GM12892 (cell line): ENCODE measurements around the gene MTCL1.

Experiments
- DNase-seq: peaks from one replicate; pipeline ENCODE4 v3.0.0; 2011; ENCODE audit not compliant: insufficient read length
- FAIRE-seq: peaks from 2 replicates; lab custom pipeline; 2011; peaks lifted over from hg19 to GRCh38; lab: Jason Lieb, UNC
- POLR2A ChIP-seq: IDR thresholded peaks from 2 replicates; pipeline ENCODE4 v1.6.1; 2011; ENCODE audit warnings: low read depth, low read length, control low read depth
- POLR2AphosphoS5 ChIP-seq: IDR thresholded peaks from 2 replicates; pipeline ENCODE4 v1.6.1; 2011; ENCODE audit warnings: low read depth, low read length, control low read depth
- TAF1 ChIP-seq: IDR thresholded peaks from 2 replicates; pipeline ENCODE4 v1.6.1; 2011; ENCODE audit warnings: low read depth, mild to moderate bottlenecking, control low read depth, low read length, borderline replicate concordance

MTCL1 gene

DNA sequence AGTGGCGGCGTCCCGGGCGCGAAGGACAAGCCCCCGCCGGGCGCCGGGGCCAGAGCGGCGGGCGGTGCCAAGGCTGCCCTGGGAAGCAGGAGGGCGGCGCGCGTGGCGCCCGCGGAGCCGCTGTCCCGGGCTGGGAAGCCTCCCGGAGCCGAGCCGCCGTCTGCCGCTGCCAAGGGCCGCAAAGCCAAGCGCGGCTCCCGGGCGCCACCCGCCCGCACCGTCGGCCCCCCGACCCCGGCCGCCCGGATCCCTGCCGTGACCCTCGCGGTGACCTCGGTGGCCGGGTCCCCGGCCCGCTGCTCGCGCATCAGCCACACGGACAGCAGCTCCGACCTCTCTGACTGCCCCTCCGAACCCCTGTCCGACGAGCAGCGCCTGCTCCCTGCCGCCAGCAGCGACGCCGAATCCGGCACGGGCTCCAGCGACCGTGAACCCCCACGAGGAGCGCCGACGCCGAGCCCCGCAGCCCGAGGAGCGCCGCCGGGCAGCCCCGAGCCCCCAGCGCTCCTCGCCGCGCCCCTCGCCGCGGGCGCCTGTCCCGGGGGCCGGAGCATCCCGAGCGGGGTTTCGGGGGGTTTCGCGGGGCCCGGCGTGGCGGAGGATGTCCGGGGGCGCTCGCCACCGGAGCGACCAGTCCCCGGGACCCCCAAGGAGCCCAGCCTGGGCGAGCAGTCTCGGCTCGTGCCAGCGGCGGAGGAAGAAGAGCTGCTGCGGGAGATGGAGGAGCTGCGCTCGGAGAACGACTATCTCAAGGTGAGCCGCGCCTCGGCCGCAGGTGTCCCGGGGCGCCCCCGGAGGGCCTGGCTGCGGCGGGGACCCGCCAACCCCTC, 820 bp downstream of the MTCL1 start:
- FAIRE-seq: no peak
- DNase-seq: peak; percentile 29

DNA sequence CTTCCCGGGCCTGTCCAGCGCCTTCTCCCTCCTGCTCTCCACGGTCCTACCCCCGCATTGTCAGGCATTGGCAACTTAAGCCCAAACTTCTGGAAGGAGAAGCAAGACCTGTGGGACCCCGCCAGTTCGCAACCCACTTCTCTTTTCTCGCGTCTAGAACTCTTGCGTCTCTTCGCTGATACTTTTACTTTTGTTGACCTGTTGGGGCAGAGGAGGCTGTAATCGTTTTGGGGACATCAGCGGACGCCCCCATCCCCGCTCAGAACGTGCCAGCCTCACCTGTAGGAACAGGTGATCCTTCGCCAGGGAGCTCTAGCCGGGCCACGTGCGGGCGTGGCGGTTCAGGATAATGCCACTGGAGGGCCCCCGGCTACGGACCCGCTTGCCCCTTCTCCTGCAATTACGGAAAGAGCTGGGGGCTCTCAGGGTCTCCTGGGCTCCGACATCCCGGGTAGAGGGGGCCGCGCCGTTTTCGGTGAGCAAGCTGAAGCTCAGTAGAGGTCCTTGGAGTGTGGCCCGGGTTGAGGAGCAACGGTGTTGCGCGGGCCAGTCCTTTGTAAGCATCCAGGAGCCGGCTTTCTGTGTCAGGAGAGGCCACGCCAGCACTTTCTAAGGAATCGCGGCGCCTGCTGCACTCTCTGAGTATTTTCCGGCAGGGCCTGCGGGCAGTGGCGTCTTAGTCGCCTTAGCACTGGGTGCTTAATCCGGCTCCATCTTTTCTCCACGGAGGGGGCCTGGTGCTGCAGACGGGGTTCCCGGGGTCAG, 1.6 kb downstream of the MTCL1 start:
- TF ChIP-seq POLR2AphosphoS5 (no peak), TAF1 (no peak), POLR2A (no peak)
- FAIRE-seq: no peak

More for the DNA sequence above, 820 bp downstream of the MTCL1 start:
- TF ChIP-seq POLR2A: no peak
- no peak for TF ChIP-seq POLR2AphosphoS5
- TF ChIP-seq TAF1: no peak

DNA sequence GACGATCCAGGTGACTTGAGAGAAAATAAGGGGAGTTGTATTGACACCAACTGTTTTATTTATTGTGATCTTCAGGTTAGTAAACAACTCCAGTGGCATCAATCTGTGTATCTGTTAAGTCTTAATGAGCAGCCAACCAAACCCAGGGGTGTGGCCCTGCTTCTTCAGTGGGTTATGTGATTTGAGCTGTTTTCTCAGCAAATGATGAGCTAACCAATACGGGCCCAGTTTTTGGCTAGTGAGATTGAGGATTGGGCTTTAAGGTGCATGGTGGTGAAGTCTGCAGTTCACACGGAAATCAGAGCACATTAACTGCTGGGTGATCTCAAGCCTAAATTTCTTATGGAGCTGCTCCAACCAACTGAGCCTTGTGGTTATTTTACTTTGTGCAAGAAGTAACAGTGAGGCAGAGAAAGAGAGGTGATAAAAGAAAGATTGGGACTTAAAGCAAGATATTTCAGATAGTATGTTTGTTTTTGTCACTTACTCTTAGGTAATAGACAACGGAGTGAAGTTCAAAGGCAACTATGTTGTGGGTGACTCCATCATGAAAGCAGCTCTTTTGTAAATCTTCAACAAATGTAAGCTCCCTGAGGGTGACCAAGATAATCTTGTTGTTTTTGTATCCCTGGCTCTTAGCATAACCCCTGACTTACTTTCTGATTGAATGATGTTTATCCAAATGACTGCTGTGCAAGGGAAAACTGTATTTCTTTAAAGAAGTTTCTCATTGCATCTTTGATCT, 2.4 kb downstream of the MTCL1 start:
- FAIRE-seq (no peak), DNase-seq (no peak)
- TF ChIP-seq TAF1 (no peak), POLR2A (no peak), POLR2AphosphoS5 (no peak)

More for the DNA sequence above, 1.6 kb downstream of the MTCL1 start:
- DNase-seq: peak; percentile 16

DNA sequence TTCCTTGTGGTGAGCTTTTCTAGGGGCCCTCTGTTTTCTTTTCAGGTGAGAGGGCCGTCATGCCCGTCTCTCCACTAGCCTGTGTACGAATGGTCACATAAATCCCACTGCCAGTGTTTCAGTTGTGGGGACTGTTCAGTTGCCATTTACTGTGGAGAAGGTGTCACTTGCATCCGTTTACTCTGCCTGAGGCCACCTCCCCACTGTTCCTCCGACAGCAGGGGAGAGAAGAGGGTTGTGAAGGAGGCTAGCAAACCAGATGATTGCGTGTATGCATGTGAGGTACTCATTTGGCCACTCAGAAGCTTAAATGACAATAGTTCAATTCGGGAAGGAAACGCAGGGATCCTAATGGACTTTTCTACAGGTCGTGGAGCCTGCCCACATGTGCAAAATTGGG, 3.3 kb downstream of the MTCL1 start:
- TF ChIP-seq TAF1: no peak
- no peak for TF ChIP-seq POLR2A
- no peak for TF ChIP-seq POLR2AphosphoS5
- DNase-seq (no peak), FAIRE-seq (no peak)

DNA sequence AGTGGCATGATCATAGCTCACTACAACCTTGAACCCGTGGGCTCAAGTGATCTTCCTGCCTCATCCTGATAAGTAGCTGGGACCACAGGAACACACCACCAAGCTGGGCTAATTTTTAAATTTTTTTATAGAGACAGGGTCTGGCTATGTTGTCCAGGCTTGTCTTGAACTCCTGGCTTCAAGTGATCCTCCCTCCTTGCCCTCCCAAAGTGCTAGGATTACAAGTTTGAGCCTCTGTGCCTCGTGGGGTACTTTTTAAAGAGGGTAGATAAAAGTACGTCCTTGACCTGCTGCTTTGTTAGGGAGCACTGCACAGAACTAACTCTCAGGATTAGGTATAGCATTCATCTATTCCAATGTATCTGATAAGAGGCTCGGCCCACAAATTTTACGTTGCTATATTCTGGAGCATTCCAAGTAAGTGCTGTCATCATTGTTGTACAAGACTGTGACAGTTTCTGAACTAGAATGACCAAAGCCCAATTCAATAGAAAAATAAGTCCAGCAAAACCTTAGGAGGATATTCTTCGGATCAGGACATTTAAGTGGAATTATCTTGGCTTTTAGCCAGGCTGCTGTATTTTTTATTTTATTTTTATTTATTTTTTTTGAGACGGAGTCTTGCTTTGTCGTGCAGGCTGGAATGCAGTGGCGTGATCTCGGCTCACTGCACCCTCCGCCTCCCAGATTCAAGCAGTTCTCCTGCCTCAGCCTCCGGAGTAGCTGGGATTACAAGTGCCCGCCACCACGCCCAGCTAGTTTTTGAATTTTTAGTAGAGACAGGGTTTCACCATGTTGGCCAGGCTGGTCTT, 4.1 kb downstream of the MTCL1 start:
- no peak for TF ChIP-seq TAF1
- no peak for TF ChIP-seq POLR2AphosphoS5
- no peak for TF ChIP-seq POLR2A
- DNase-seq (no peak), FAIRE-seq (no peak)

DNA sequence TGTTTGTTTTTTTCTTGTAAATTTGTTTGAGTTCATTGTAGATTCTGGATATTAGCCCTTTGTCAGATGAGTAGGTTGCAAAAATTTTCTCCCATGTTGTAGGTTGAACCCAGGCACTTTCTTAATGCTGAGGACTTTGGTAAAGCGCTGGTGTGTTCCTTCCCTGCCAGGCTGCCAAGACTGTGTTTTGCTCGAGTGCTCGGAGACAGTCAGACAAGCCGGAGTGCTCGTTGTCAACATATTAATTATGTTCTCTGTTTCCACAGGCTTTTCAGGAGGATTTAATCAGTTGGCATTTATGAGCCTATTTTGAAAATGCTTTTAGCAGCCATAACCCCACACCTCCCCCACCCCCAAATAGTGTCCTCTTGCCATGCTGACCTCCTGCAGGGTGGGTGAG, 6.4 kb downstream of the MTCL1 start:
- TF ChIP-seq TAF1 (no peak), POLR2AphosphoS5 (no peak), POLR2A (no peak)
- DNase-seq (no peak), FAIRE-seq (no peak)

DNA sequence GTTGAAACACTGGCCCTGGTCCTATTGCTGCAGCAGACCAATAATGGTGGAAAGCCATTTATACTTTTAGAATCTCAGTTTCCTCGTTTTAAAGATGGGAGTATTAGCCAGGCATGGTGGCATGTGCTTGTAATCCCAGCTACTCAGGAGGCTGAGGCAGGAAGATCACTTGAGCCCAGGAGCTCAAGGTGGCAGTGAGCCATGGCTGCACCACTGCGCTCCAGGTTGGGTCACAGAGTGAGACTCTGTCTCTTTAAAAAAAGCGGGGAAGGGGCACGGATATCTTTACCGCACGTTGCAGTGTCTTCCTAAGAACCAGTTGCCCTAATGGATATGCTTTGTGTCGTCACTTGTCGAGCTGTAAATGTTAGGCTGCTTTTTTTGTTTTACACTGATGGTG, 8.3 kb downstream of the MTCL1 start:
- FAIRE-seq (no peak), DNase-seq (no peak)
- TF ChIP-seq POLR2A (no peak), TAF1 (no peak), POLR2AphosphoS5 (no peak)

DNA sequence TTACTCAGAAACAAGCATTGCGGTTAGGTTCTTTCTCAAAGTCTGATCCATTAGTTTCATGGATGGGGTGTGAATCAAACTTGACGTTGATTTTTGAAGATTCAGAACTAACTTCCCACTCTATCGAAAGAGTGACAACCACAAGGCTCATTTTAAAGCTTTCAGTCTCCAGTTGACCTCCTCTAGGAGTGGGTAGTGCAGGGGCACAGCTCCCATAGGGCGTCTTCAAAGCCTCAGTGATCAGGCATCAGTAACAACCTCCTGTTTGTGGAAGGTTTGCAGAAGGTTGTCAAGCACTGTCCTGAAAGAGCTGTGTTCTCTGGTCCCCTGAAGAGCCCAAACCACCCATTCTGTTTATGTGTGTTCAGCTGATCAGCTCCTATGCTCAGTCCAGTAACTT, 10.2 kb downstream of the MTCL1 start:
- DNase-seq (no peak), FAIRE-seq (no peak)
- TF ChIP-seq POLR2AphosphoS5 (no peak), POLR2A (no peak), TAF1 (no peak)

DNA sequence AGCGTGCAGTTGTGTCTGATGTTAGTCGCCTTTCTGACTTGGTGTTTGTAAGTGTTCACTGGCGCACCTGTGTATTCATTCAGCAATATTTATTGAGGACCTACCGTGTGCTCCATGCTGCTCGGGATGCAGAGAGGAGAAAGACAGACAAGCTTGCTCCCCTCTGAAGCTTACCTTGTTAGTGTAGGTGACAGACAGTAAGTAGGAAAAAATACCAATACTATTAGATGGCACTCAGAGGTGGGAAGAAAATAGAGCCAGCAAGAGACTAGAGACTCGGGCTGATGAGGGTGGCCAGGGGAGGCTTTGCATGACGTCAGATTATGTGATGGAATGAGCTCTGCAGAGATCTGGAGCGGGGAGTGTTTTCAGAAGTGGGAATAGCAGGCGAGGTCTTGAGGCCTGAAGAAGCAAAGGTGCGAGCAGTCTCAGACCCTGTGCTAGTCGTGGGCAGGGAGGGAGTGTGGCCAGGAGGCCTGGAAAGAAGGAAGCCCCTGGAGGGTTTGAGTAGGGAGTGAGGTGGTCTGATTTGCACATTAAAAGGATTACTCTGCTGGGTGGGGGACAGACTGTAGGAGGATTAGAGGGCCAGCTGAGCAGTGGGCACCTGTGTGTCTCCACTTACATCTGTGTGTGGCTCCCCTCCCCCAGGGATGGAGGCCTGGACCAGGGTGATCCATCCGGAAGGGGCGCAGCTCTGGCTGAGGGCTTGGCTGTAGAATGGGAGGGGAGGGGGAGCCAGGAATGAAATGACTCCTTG, 11.8 kb downstream of the MTCL1 start:
- DNase-seq (no peak), FAIRE-seq (no peak)
- TF ChIP-seq POLR2A: no peak
- no peak for TF ChIP-seq POLR2AphosphoS5
- no peak for TF ChIP-seq TAF1

DNA sequence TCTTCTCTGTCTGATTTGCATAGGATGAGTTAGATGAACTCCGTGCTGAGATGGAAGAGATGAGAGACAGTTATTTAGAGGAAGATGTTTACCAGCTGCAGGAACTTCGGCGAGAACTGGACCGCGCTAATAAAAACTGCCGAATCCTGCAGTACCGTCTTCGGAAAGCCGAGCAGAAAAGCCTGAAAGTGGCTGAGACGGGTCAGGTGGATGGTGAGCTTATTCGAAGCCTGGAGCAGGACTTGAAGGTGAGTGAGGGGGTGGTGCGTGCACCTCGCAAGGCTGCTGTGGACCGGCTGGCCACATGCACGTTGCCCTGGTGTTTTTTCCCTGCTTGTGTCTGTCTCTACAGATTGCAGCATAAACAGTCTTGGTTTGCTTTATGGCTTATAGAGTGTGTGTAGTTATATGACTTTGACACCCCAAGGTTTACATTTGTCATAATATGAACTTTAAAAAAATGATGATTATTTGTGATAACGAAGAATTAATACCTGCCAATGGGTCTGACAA, 13.1 kb downstream of the MTCL1 start:
- DNase-seq: no peak
- FAIRE-seq: no peak
- no peak for TF ChIP-seq POLR2AphosphoS5
- no peak for TF ChIP-seq POLR2A
- no peak for TF ChIP-seq TAF1
